GM21390 (cell line): ENCODE data around the gene PREX1.
"Not testable (repeated sequence)": the region's sequence is repeated elsewhere in the genome, so short reads cannot be mapped to it uniquely, and the experiment has no call there.

Experiments
- ATAC-seq: cut with Tn5 transposase; IDR thresholded peaks from one replicate; pipeline ENCODE4 v1.9.1; 2021; ENCODE audit not compliant: unreplicated experiment

The PREX1 gene

DNA sequence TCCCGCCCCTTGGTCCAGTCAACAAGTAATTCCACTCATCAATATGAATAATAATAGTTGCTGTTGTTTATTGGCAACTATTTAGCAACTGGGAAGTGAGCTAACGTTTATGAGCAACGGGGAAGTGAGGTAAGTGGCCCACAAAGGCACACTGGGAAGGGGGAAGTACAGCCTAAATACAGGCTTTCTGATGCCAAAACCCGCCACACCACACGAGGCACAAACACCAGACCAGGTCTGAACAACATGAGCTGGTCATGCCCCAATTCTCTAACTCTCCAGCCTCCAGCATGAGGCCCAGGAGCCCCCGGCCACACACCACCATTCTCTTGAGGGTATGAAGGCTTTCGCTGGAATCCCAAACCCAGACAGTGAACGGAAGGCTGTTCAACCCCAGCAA is 50.8 kb downstream of the PREX1 start:
- ATAC-seq = no peak

DNA sequence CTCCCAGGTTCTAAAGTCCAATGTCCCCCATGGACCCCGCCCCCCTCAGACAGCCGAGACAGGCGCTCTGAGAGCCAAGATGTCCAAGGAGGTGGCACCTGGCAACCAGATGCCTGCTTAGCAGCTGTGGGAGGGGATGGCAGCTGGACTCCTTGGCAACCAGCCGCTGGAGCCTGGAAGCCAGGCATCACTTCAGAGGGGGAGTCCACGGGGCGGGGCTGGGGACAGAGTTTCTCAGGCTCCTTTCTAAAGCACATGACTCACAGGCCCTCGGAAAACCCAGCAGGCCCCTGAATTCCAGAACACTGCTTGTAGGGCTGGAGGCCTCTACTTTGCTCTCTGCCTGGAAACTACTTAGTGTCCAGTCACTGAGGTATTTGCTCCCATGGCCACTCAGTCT is 51.5 kb downstream of the PREX1 start:
- ATAC-seq = no peak

DNA sequence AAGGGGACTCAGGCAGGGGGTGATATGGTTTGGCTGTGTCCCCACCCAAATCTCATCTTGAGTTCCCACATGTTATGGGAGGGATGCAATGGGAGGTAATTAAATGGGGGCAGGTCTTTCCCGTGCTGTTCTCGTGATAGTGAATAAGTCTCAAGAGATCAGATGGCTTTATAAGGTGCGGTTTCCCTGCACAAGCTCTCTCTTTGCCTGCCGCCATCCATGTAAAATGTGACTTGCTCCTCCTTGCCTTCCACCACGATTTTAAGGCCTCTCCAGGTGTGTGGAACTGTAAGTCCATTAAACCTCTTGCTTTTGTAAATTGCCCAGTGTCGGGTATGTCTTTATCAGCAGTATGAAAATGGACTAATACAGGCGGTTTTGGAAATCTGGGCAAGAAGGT is 52.3 kb downstream of the PREX1 start:
- ATAC-seq = not testable (repeated sequence)

DNA sequence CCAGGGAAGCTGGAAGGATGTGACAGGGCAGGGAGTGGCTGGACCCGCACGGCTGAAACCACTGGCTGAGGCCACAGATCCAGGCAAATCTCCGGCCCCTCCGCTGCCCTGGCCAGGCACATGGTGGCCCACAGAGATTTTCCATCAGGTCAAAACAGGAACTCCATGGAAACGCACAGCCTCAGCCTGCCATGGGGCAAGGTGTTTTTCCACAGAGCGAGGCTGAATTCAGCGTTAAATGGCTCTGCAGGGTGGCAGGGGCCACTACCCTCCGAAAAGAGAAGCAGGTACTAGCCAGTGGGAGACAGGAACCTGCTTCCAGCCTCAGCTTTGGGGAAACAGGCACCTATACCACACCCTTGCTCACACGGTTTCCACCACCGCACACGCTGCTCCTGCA is 53.1 kb downstream of the PREX1 start:
- ATAC-seq = no peak

DNA sequence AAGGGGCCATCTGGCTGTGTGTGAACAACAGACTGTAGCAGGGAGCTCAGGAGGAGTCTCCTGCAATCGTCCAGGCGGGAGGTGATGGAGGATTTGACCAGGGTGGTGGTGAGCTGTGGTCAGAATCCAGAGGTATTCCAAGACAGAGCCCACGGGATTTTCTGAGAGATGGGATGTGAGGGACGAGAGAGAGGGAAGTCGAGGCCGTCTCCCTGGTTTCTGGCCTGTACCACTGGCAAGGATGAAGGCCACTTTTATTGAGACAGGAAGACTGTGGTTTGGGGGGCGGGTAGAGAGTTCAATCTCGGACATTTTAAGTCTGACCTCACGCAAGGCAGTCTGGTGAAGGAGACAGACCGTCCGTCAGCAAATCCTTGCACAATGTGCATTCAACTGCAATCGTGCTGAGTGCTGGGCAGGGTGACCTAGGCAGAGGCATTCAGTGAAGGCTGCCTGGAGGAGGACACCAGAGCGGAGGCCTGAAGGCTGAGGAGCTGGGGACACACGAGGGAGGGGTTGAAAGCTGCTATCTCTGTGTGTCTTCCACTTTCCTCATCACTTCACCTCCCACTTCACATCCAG is 53.9 kb downstream of the PREX1 start:
- no peak for ATAC-seq

DNA sequence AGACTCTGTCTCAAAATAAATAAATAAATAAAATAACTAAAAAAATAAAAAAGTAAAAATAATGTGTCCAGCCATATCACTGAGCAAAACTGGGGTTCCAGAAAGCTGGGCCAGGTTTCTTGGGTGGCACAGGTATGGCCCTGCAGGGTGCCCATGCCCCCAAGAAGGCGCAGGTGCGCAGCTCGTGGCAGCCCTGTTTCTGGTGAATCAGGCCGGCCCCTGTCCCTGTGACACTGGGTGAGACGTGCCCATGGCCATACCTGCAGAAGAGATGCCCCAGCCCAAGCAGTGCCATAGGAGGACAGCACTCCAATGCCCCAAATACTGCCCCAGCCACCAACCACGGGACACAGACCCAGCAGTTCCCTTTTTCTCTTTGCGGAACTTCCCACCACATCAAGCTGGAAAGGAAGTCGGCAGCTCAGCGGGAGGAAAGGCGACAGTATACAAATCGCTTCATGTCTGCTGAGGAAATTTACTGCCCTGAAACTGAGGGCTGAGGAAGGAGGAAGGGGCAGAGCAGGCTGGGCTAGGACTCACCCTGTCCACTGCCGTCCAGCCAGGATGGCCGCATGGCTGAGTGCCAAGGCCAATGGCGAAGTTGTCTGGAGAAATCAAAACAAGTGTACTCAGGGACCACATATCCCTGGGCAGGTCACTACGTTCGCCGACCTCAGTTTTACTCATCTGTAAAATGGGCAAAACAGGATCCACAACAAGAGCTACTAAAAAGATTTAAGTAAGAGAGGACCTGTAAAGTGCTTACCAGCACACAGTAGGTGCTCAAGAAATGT is 55.4 kb downstream of the PREX1 start:
- no peak for ATAC-seq

DNA sequence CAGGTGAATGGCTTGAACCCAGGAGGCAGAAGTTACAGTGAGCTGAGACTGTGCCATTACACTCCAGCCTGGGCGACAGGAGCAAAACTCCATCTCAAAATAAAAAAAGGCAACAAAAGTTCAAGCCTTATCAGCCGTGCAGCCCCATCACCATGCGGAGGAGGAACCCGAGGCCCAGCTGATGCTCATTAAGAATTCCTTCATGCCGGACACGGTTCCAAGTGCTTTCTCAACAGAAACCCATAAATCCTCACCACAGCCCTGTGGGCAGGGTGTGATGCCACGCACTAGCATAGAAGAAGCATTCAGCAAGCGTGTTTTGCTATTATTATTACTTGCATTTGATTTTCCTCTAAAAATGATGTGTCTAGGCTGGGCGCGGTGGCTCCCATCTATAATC is 56.3 kb downstream of the PREX1 start:
- ATAC-seq = no peak

DNA sequence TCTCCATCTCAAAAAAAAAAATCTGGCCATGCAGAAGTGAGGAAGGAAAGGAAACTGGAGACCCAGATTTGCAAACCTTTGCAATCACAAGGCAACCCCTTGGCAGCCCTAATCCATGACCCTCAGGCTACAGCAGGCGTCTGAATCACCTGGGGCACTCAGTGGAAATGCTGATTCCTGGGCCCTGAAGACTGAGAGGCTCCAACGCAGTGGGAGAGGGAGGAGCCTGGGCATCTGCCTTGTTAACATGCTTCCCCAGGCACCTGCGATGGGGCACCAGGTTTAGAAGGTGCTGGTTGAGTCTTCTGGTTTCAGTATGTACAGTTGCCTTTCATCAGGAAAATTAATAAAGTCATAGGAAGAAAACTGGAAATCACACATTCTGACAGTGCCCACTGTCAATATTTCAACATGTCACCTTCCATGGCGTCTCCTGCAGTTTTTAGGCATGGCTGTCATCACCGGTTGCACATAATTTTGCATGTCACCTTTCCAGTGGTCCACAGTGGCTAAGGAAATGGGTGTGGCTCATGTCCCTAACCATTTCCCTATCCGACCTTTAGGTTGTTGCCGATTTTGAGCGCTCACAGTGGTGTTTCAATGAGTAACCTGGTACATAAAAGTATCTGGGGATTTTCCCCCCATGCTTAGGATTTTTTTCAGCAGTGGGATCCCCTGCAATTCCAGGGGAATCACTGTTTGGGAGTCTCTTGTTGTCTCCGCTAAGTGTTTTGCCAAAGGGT is 56.9 kb downstream of the PREX1 start:
- ATAC-seq = no peak

DNA sequence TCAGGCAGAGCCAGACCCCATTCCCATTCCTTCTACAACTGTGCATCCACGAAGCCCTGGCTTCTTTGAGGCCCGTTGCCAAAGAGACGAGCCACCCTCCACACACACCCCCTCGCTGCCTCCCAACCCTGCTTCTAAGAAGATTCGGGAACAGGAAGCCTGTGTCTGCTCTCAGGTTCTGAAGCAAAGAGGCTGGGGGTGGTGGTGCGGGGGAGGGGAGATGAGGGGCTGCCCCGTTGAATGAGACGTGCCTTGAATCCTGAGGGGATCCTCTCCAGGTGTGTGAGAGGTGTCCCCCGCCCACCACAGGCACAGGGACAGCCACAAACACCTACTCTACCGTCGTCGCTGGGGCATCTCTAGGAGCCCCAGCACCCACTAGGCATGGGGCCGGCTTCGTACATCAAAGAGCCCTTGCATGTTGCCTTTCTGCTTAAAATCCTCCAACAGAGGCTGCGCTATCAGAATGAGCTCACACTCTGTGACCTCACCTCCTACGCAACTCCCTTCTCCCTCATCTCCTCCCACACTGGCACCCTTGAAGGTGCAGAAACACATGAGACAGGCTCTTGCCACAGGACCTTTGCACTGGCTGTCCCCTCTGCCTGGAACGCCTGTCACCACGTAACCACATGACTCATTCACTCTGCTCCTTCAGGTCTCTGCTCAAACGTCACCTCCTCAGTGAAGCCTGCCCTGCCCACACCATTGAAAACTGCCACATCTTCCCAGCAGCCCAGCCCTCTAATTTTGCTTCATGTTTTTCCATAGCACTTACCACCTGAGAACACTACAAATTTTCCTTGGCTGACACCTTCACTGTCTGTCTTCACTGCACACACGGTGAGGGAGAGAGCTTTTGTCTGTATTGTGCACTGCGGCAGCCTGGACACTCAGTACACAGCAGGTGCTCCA is 58.5 kb downstream of the PREX1 start:
- ATAC-seq = no peak

DNA sequence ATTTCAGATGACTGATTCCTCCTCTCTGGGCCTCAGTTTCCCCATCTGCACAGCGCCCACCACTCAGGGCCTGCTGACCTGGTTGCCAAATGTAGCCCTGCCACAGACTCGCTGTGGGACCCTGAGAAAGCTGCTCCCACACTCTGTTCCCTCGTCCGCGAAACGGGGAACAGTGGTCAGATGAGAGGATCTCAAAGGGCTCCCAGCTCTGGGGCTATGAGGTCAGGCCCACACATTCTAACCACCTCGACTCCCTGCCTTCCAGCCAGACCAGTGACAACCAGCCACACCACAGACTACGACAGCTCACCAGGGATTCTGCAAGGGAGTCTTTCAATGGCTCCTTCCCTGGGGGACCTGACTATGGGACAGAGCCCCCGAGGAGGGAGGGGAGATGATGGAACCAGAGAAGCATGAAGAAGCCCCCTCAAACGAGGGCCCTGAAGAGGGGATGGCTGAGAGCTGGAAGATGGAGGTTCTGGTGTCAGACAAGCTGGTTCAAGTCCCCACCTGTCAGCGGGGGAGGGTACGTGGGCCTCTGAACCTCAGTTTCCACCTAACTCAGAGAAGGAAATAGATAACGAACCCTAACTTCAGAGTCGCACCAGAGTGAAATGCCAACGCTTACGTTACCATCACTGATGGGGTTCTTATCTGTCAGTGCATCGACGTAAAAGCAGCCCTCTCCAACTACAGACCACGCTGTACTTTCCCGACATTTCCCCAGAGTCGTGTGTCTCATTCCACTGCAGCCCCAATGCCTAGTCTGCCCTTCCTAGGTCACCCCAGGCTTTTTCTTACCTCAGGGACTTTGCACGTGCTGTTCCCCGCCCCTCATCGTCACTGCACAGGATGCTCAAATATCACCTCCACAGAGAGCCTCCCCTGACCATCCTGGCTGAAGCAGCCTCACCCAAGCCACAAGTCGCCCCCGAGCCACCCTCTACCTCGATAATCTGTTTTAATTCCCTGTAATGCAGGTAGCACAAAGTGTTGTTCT is 60.5 kb downstream of the PREX1 start:
- no peak for ATAC-seq

DNA sequence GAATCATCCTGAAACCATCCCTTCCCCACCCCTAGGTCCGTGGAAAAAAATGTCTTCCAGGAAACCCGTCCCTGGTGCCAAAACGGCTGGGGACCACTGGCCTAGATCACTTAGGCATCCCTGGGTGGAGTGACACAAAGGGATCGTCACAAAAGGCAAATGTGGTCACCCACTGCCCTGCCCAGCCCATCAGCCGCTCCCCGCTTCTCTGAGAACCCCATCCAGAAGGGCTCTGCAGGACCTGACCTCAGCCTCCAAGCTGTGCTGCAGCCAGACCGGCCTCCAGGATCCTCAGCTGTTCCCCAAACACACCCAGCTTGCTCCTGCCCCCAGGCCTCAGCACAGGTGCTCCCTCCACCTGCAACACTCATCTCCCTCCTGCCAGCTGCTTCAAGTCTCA is 61.6 kb downstream of the PREX1 start:
- ATAC-seq = no peak

DNA sequence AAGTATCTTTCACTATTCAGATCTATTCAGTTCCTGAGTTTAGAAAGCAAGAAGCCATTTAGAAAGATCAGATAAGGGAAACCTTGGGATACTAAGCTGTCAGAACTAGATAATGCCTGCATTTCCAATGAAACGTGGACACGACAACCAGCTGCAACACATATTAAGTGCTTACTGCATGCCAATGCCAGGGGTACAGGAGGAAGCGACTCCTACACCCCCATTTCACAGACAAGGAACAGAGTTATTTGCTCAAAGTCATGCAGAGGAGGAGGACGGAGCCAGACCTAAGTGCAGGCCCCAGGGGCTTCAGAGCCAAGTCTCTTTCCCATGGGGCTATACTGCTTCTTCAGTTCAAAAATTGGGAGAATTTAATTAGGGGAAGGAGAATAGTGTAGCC is 62.4 kb downstream of the PREX1 start:
- ATAC-seq = no peak

DNA sequence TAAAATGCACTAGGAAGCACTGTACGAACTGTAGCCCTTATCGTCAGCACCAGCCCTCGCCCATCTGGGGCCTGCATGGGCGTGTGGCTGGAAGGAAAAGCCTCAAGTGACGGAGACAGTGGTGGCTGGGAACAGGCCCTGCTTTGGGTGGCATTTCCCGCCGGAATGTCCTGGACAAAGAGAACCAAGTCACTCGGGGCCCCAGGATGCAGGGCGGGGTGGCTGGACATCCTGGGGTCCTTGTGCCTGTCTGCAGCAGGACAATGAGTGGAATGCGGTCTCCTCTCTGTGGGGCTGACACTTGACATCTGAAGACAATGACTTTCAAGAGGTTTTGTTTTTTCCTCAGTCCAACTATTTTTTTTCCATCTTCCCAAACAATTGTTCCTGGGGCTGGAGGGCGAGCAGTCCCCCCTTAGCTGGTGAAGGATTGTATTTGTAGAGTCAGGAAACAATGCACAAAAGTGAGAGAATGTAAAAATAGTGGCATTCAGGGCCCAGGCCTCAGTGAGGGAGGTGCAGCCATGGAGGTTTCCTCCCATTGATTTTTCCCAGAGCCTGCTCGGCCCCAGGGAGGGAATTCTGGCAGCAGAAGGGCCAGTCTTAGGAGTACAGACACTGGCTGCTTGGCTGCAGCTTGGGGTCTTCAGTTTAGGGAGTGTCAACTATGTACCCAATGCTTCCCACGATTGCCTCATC is 64.4 kb downstream of the PREX1 start:
- ATAC-seq = no peak

DNA sequence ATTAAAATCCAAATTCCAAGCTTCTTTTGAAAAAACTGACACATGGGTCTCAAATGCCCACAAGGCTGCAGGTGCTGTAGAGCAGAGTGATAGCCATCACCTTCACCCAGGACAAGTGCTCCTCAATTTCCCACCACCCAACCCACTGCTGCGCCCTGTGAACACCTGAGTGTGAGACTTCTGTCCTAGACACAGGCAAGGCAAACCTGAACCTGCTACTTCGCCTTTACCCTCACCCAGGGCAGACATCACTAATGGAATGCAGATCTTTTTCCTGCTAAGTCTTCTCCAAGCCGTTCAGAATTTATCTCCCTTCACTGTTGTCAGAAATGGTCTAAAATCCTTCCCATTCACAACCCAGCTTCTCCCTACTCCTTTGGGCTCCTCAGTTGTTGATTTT is 65.9 kb downstream of the PREX1 start:
- no peak for ATAC-seq

DNA sequence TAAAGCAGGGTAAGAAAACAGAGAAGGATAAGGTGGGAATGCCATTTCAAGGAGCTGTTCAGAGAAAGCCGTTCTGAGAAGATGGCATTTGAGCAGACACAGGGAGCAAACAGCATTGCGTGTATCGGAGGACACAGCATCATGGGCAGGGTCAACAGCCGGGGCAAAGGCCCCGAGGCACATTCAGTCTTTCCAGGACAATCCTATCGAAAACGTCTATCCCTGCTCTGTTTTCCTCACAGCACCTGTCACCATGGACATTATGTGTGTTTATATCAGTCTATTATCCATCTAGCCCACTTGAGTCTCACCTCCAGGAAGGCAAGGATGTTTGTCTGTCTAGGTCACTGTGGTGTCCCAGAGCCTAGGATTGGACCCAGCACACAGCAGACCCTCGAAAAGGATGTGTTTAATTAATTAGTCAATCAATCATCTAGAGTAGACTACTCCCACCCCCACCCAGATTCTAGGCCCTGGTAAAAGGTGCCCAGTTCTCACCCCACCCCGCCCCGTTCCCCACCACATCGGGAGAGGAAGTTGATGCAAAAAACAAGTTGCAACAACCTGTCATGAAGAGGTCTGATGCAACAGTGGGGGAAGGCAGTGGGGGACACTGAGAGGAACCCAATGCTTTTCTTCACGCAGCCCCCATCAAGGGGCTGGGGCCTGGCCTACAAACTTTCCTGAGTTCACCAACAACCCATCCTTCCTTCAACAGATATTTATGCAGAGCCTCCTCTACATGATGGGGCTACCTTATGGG is 66.6 kb downstream of the PREX1 start:
- ATAC-seq = no peak

DNA sequence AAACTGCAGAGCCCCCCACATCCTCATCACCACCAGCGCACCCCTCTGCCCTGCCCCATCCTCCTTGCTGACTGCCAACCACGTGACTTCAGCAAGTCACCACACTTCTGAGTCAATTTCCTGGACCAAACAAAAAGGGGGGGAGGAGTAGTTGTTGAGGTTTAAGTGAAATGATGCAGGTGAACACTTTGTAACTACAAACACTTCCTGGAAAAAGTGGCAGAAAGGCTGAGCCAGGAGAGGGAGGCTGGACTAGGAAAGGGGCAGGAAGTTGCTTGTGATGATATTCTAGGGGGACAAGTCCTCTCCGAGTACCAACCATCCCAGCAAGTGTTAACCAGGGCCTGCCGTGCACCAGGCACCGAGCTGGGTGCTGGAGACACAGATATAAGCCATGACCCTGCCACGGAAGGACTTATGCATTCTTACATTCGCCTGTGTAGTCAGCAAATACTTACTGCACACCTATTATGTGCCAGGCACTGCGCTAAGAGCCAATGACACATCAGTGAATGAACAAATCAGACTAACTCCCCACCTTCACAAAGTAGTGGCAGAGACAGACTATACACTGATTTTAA is 67.3 kb downstream of the PREX1 start:
- ATAC-seq = no peak

DNA sequence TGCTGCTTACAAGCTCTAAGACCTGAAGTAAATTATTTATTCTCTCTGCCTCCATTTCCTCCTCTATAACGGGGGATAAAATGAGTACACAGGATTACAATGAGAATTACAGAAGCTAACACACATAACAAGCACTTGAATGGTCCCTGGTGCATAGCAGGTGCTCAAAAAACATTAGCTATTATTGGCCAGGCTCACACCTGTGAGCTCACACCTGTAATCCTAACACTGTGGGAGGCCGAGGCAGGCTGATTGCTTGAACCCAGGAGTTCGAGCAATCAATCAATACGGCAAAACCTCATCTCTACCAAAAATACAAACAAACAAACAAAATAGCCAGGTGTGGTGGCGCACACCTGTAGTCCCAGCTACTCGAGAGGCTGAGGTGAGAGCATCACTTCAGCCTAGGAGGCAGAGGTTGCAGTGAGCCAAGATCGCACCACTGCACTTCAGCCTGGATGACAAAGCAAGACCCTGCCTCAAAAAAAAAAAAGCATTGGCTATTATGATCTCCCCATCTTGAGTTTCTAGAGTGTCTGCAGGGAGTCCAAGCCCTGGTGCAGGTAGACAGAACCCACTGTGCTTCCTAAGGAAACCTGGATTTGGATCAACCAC is 68.1 kb downstream of the PREX1 start:
- ATAC-seq = no peak
